GM12873 (cell line): ENCODE results near the gene STON1.

Source experiments
- CTCF ChIP-seq: IDR thresholded peaks from 2 replicates; pipeline ENCODE4 v1.5.1; 2012; ENCODE audit warnings: low read depth, mild to moderate bottlenecking, moderate library complexity, low read length, control low read depth; ENCODE audit not compliant: insufficient read depth; ENCODE audit errors: missing control alignments

The STON1 gene

GRCh38 chr2:48529676-48530032 is 300 bp upstream of the STON1 start:
- no peak for TF ChIP-seq CTCF

- no peak for TF ChIP-seq CTCF
Measured at GRCh38 chr2:48531141-48531648, 1.2 kb downstream of the STON1 start.

- no peak for TF ChIP-seq CTCF
Measured at GRCh38 chr2:48532174-48532573, 2.2 kb downstream of the STON1 start.

DNA sequence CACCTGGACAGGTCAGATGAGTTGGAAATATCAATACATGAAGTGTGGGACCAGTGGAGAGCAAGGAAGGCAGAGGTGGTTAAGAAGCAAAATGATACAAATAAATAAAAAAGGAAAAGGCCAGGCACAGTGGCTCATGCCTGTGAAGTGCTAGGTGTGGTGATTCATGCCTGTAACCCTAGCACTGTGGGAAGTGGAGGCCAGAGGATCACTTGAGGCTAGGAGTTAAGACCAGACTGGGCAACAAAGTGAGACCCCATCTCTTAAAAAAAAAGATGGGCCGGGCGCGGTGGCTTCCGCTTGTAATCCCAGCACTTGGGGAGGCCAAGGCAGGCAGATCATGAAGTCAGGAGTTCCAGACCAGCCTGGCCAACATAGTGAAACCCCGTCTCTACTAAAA is 2.9 kb downstream of the STON1 start:
- no peak for TF ChIP-seq CTCF

DNA sequence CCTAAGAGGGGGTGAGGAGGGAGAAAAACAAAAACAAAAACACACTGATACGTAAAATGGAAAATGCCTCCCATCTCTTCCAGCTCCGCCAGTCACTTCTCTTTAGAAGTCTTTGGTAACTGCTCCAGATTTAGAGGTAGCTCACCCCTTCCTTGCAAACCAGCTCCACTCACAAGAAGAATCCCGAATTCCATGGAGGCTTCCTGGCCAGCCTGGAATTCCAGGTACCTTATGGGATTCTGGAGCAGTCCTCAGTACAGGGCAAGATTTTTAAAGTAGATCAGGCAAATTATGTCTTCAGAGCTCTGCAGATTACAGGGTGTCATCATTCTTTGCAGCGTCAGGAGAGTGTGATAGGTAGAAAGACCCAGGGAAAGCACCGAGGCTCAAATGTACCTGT is 4.8 kb downstream of the STON1 start:
- TF ChIP-seq CTCF = no peak

DNA sequence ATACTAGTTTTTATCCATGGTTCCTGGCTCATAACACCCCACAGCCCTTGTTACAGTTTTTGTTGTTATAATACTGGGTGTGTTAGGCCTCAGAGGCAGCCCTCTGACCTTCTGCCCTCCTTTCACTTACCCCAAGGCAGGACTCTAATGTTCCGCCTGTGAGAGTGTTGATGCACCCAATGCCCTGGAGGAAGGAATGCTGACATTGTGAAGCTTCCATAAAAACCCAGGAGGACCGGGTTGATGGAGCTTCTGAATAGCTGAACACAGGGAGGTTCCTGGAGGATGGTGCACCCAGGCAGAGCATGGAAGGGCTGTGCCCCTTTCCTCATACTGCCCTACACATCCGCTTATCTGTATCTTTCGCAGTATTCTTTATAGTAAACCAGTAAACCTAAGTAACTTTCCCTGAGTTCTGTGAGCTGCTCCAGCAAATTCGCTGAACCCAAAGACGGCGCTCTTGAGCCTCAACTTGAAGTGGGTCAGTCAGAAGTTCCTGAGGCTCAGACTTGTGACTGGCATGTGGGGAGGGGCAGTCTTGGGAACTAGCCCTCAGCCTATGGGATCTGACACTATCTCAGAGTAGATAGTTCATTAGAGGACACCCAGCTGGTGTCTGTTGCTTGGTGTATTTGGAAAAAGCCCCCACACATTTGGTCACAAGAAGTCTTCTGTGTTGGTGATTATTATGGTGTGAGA is 10.4 kb downstream of the STON1 start:
- no peak for TF ChIP-seq CTCF

DNA sequence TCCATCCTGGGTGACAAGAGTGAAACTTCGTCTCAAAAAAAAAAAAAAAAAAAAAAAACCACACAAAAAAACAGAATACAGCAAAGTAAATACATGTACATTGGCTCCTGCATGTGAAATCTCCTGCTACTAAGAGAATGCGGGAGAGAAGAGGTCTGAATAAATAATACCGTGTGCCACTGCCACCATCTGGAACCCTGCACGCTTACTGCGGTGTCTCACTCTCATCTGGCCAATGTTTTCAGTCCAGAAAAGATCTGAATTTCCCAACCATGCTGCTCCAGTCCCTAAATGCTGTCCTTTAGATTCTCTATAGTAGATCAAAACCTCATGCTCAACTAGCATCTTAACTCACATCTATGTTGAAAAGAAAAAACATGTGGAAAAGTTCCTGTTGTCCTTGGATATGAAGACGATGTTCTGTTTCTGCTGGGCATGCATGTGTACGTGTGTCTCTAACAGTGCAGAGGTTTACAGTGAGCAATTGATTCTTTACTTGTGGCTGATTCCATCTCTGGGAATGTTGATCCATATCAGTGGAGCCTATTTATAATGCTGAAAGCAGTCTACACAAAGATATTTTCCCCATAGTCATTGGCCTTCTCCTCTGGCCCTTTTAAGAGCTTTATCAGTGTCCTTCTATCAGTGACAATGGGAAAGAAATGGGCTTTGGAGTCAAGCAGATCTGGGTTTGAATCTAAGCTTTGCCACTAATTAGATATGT is 11.9 kb downstream of the STON1 start:
- TF ChIP-seq CTCF = no peak
